HG03060 (cell line): Measurements from ENCODE around the gene PDE8B.
"Not testable (repeated sequence)": the region's sequence is repeated elsewhere in the genome, so short reads cannot be mapped to it uniquely, and the experiment has no call there.

ENCODE experiments used
- ATAC-seq: cut with Tn5 transposase; IDR thresholded peaks from one replicate; pipeline ENCODE4 v1.9.1; 2021; ENCODE audit warnings: low read depth, moderate number of reproducible peaks; ENCODE audit not compliant: unreplicated experiment

The PDE8B gene

DNA sequence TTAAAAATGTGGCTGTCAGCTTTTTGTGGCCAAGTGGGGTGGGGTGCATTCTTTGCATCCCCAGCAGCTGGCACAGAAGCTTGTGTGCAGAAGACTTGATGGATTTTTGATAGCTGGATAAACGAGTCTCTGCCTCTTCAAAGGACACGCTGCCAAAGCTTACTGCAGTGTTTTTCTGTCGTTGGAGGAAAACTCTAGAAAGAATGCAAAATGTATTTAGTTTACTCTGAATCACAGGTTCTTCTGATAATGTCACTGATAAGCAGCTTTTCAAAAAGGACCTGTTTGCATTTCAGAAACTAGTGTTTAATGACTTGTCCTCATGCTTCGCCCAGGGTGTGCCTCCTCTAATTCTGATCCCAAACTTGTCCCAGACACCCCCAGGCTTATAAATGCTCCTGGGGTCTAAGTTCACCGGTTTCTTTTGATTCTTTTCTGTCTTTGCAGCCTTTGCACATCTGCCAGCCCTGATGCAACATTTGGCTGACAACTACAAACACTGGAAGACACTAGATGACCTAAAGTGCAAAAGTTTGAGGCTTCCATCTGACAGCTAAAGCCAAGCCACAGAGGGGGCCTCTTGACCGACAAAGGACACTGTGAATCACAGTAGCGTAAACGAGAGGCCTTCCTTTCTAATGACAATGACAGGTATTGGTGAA, 215.6 kb downstream of the PDE8B start:
- ATAC-seq = no peak

GRCh38 chr5:77426670-77427069, 216.2 kb downstream of the PDE8B start:
- no peak for ATAC-seq

- ATAC-seq = no peak
Observed at GRCh38 chr5:77427998-77428397, 217.5 kb downstream of the PDE8B start.

GRCh38 chr5:77428526-77428925, 218.0 kb downstream of the PDE8B start:
- no peak for ATAC-seq

- ATAC-seq = no peak
Observed at GRCh38 chr5:77430726-77431125, 220.2 kb downstream of the PDE8B start.

- no peak for ATAC-seq
Observed at GRCh38 chr5:77431286-77431685, 220.8 kb downstream of the PDE8B start.

DNA sequence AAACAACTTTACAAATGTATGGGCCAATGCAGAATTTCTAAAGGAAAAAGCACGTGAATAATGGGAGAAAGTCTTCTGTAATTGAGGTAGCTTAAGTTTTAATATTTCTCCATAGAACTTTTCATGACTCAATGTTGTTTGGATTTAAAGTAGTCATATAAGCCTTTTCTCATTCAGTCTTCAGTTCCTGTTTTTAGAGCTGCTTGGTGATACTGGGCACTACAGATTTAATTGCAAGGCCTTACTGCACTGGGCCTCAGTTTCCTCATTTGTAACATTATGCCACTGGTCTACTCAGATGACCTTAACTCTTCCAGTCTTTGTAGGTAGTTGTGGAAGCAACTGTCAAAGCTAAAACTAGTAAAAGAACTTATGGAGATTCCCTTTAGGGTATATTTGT, 221.2 kb downstream of the PDE8B start:
- no peak for ATAC-seq

- no peak for ATAC-seq
Observed at GRCh38 chr5:77437194-77437593, 226.7 kb downstream of the PDE8B start.

- no peak for ATAC-seq
Observed at GRCh38 chr5:77438071-77438470, 227.6 kb downstream of the PDE8B start.

GRCh38 chr5:77443670-77444069, 233.2 kb downstream of the PDE8B start:
- no peak for ATAC-seq

DNA sequence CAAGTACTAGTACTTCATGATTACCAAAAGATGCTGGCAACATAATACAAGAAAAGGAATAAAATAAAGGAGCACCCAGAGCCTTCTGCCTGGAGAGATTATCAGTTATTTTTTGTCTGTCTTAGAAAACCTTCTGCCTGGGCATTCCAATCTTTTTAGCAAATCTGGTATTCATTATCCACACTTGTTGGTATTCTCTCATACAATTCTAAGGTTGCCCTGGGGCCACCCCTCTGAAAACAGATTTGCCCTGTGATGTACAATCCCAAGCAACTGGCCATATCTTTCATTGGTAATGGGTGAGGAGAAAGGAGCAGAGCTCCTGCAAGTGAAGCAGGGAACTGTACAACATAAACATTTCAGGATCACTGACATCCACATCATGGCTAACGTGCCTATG, 233.9 kb downstream of the PDE8B start:
- ATAC-seq = no peak

DNA sequence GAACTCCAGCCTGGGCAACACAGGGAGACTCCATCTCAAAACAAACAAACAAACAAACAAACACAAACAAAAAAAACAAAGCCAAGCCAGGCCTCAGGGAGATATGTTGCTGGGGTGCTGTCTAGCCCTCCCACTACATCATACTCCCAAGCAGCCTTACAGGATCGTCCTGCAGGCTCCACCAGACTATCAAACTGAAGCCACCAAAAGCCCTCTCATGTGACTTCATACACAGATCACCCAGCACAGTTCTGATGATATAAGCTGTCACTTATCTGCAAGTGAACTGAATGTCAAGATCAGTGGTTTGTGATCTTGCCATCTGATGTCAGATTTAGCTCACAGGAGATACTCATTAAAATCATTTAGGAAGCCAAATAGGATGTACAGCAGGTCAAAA, 238.4 kb downstream of the PDE8B start:
- no peak for ATAC-seq

GRCh38 chr5:77449277-77449676, 238.8 kb downstream of the PDE8B start:
- ATAC-seq = no peak

DNA sequence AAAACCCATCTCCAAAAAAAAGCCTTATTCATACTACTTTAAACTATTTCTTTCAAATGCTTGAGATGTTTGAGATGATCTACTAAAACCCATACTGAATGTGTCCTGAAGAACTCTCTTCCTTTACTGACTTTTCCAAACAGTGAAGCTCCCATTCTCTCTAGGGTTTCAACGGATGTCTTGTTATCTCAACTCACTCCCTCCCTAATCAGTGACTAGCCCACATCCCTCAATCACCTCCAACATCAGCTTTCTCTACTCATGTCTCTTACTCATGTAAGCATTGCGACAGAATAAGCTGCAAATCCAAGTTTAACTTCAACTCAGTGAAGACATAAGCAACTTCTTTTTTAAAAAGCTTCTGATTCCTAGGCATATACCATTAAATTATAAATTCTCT, 239.5 kb downstream of the PDE8B start:
- no peak for ATAC-seq

- ATAC-seq = no peak
Observed at GRCh38 chr5:77452351-77452750, 241.9 kb downstream of the PDE8B start.

DNA sequence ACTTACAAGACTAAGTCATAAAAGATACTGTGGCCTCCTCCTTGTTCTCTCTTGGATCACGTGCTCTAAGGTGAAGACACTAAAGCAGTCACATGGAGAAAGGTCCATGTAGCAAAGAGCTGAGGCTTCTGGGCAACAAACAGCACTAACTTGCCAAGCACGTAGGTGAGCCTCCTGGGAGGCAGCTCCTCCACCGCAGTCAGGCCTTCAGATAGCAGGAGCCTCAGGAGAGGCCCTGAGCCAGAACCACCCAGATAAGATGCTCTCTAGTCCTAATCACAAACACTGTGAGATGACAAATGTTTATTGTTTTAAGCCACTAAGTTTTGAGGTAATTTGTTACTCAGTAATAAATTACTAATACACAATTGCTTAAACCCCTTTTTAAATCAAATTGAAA, 243.6 kb downstream of the PDE8B start:
- no peak for ATAC-seq

GRCh38 chr5:77461287-77461686, 250.8 kb downstream of the PDE8B start:
- ATAC-seq = no peak

- no peak for ATAC-seq
Observed at GRCh38 chr5:77463905-77464304, 253.4 kb downstream of the PDE8B start.

- ATAC-seq = not testable (repeated sequence)
Observed at GRCh38 chr5:77468875-77469274, 258.4 kb downstream of the PDE8B start.

- not testable (repeated sequence) for ATAC-seq
Observed at GRCh38 chr5:77475041-77475440, 264.6 kb downstream of the PDE8B start.
